RWPE1 (cell line): ENCODE results near the gene PLAC9.
A peak's percentile ranks its signal among the peaks of the same experiment; 100 is the strongest.
"Not testable (repeated sequence)": the region's sequence is repeated elsewhere in the genome, so short reads cannot be mapped to it uniquely, and the experiment has no call there.

Experiments used
- CTCF ChIA-PET: fragments of 350-600 bp; sonication (Branson Sonifier 250); formaldehyde crosslinking; extraction: SDS; loops from one replicate; lab custom pipeline; 2021; lab: Yijun Ruan, JAX
- POLR2A ChIA-PET: fragments of 400-600 bp; formaldehyde crosslinking; extraction: SDS; loops from one replicate; lab custom pipeline; 2020; ENCODE audit warnings: antibody characterized with exemption; ENCODE audit not compliant: low non-redundant PET; lab: Yijun Ruan, JAX
- DNase-seq: peaks from one replicate; pipeline ENCODE4 v3.0.0; 2012; ENCODE audit warnings: low spot score
- H3K27ac ChIP-seq: fragments of 450-650 bp; 2 replicates; pipeline ENCODE4 v1.5.1; 2017
- TF ChIP-seq, protein P1 (sequence below): fragments of 450-650 bp; conservative IDR thresholded peaks from 2 replicates; pipeline ENCODE4 v1.5.1; 2017; ENCODE audit warnings: low read depth, mild to moderate bottlenecking

PLAC9 gene

GRCh38 chr10:80132299-80133139 is at the start of gene PLAC9:
PLAC9 (plus strand) TSS chr10:80132730; CDS start chr10:80132763, 33 bp downstream.
- TF ChIP-seq, protein P1, sequence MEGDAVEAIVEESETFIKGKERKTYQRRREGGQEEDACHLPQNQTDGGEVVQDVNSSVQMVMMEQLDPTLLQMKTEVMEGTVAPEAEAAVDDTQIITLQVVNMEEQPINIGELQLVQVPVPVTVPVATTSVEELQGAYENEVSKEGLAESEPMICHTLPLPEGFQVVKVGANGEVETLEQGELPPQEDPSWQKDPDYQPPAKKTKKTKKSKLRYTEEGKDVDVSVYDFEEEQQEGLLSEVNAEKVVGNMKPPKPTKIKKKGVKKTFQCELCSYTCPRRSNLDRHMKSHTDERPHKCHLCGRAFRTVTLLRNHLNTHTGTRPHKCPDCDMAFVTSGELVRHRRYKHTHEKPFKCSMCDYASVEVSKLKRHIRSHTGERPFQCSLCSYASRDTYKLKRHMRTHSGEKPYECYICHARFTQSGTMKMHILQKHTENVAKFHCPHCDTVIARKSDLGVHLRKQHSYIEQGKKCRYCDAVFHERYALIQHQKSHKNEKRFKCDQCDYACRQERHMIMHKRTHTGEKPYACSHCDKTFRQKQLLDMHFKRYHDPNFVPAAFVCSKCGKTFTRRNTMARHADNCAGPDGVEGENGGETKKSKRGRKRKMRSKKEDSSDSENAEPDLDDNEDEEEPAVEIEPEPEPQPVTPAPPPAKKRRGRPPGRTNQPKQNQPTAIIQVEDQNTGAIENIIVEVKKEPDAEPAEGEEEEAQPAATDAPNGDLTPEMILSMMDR, result no peak
- ChIA-PET CTCF (interaction anchor here (0.6 to 2.1 kb wide), 4 partner anchors 65 to 133 kb away, joined by 3 to 9 read pairs (median 6); no protein-coding TSS in a partner anchor), POLR2A (no interaction called here)
- H3K27ac ChIP-seq, result no peak within 1 kb of the TSS
- no peak for DNase-seq

DNA sequence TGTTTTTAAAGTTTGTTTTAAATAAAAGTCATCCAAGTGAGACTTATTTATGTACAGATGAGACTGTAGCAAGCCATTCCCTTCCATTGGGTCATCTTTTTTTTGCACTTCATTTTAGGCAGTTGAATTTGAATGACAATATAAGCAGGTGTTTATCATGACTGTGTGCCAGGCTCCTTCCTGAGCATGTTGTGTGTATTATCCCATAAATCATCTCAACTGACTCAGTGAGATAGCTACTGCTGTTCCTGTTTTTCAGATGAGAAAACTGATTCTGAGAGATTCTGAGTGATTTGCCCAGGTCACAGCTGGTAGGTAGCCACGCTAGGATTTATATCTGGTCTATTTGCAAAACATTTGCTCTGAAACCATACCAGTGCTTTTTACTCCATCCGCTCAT is 42.4 kb upstream of the PLAC9 start:
- no peak for DNase-seq
- POLR2A ChIA-PET, result no interaction called here
- CTCF ChIA-PET, result interaction anchor here (0.7 kb wide), 1 partner anchor 1176 kb away, joined by 3 read pairs; no protein-coding TSS in a partner anchor
- TF ChIP-seq, protein P1, result no peak
- H3K27ac ChIP-seq, result no peak overlapping the region

DNA sequence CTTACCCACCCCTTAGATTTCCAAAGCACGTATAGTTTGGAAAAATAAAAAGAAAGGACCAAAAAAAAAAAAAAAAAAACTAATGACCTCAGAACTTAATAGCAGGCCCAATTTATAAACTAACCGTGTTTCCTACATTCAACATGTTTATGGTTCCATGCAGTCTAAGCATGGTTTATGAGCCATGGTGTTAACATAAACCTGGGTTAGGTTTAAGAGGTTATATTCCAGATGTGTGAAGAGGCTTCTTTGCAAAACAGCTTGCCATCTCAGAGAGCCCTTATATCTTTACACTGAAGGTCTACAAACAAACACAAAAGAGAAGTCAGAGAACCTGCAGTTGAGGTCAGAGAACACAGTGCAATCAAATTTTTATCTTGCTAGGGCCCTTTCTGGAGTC is 38.3 kb upstream of the PLAC9 start:
- H3K27ac ChIP-seq, result no peak overlapping the region
- ChIA-PET POLR2A (no interaction called here), CTCF (no interaction called here)
- no peak for DNase-seq
- TF ChIP-seq, protein P1, result no peak

DNA sequence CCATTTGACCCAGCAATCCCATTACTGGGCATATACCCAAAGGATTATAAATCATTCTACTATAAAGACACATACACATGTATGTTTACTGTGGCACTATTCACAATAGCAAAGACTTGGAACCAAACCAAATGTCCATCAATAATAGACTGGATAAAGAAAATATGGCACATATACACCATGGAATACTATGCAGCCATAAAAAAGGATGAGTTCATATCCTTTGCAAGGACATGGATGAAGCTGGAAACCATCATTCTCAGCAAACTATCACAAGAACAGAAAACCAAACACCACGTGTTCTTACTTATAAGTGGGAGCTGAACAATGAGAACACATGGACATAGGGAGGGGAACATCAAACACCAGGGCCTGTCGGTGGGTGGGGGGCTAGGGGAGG is 34.3 kb upstream of the PLAC9 start:
- CTCF ChIA-PET, DNase-seq, POLR2A ChIA-PET, H3K27ac ChIP-seq: not testable (repeated sequence)

- H3K27ac ChIP-seq, POLR2A ChIA-PET, DNase-seq, CTCF ChIA-PET: not testable (repeated sequence)
Observed at GRCh38 chr10:80099295-80099694, 33.2 kb upstream of the PLAC9 start.

- CTCF ChIA-PET, result no interaction called here
- no peak overlapping the region for H3K27ac ChIP-seq
- POLR2A ChIA-PET, result no interaction called here
- no peak for DNase-seq
- TF ChIP-seq, protein P1, result no peak
Observed at GRCh38 chr10:80100116-80100515, 32.4 kb upstream of the PLAC9 start.

DNA sequence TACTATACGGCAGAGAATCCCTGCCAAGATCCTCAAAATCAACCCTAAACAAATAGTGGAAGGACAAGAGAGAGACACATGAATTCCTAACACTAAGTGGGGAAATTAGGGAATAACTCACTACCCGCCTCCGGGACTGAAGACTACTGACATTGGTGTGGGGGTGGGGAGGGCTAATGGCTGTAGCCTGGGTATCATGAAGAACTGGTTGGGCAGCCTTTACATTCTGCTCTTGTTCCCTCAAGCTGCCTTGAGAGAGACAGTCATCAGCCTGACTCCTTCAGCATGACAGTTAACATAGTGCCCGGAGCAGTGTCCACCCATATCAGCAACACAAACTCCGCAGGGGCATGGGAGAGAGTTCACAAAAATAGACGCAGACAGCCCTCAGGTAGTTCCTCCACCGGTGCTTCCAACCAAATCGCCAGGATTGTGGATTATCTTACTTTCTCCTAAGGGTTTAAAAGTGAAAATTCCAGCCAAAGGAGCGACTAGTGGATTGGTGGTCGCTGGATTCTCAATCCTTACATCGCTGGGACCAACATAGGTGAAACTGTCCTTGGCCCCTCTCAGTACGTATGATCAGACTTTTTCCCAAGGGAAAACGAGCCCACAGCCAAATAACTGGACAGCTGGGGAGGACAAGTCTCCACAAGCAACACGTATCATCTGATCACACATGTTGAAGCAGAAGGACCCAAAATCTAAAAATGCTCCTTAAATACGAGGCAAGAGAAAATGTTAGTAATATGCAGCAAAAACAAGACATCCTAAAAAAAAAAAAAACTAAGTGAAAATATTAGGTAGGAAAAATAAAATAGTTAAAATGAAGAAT is 31.5 kb upstream of the PLAC9 start:
- TF ChIP-seq, protein P1, result no peak
- H3K27ac ChIP-seq, result no peak overlapping the region
- ChIA-PET CTCF (interaction anchor here (0.6 to 0.7 kb wide), 2 partner anchors 159 to 405 kb away, joined by 5 to 10 read pairs; no protein-coding TSS in a partner anchor), POLR2A (interaction anchor here (1.0 kb wide), 1 partner anchor 20 kb away, joined by 3 read pairs; no protein-coding TSS in a partner anchor)
- DNase-seq, result peak; percentile 77
